T-helper 1 cell treated with Interleukin-12 subunit alpha and Interleukin-12 subunit beta and Interleukin-4 antibody, amounts not matched to agents 30 ng/mL and 1 ng/mL, for 36 hours (primary cell): Measurements from ENCODE around the gene COQ6. TPM values are rescaled to one million over a fixed set of nuclear protein-coding genes. Genes with fewer than 3 reads are reported as not detected.
"Not testable (repeated sequence)": the region's sequence is repeated elsewhere in the genome, so short reads cannot be mapped to it uniquely, and the experiment has no call there.

Experiments used
- intact Hi-C: fragments of 100-400 bp; cut with micrococcal nuclease; formaldehyde crosslinking; loops from one replicate; pipeline ENCODE4 v1.15.1; 2024
- total RNA-seq: library from RNA; stranded (reverse); gene quantifications from 2 replicates; pipeline ENCODE4 v1.2.3, GENCODE V29; 2022

The COQ6 gene
- total RNA-seq, 1 donor from 2014 or later, result 17.7 TPM

GRCh38 chr14:73977896-73978295 lies 27.8 kb downstream of the COQ6 start:
- intact Hi-C loops, result no loop called here

GRCh38 chr14:73988065-73988464 lies 38.0 kb downstream of the COQ6 start:
- intact Hi-C loops, result no loop called here

- intact Hi-C loops, result not testable (repeated sequence)
Observed at GRCh38 chr14:73988656-73989055, 38.6 kb downstream of the COQ6 start.

GRCh38 chr14:73991092-73991491 lies 41.0 kb downstream of the COQ6 start:
- intact Hi-C loops, result no loop called here

- intact Hi-C loops, result not testable (repeated sequence)
Observed at GRCh38 chr14:73994926-73995325, 44.8 kb downstream of the COQ6 start.

- intact Hi-C loops, result no loop called here
Observed at GRCh38 chr14:73995977-73996378, 45.9 kb downstream of the COQ6 start.

GRCh38 chr14:73996731-73997107 lies 46.6 kb downstream of the COQ6 start:
- intact Hi-C loops, result no loop called here

- intact Hi-C loops, result no loop called here
Observed at GRCh38 chr14:73997108-73997943, 47.2 kb downstream of the COQ6 start.

GRCh38 chr14:73997944-73998447 lies 47.9 kb downstream of the COQ6 start:
- intact Hi-C loops, result no loop called here

- intact Hi-C loops, result no loop called here
Observed at GRCh38 chr14:73998726-73999125, 48.6 kb downstream of the COQ6 start.

GRCh38 chr14:74005664-74006063 lies 55.6 kb downstream of the COQ6 start:
- intact Hi-C loops, result not testable (repeated sequence)

GRCh38 chr14:74008843-74009499 lies 58.9 kb downstream of the COQ6 start:
- intact Hi-C loops, result no loop called here

Other genes starting within 250 kb of the COQ6 start
- 18.1 and 20.3 TPM in 2 replicates for gene PNMA1, start 235.9 kb upstream of the COQ6 start, total RNA-seq
- 0.61 and 0.71 TPM in 2 replicates for gene PTGR2, start 98.5 kb upstream of the COQ6 start, total RNA-seq
- 53.2 and 58.4 TPM in 2 replicates for gene ZNF410, start 63.4 kb upstream of the COQ6 start, total RNA-seq
- 1.3 and 1.4 TPM in 2 replicates for gene FAM161B, start 208 bp upstream of the COQ6 start, total RNA-seq
- gene ENTPD5, start 69.0 kb downstream of the COQ6 start, total RNA-seq, result 9.1 and 9.7 TPM in 2 replicates
- gene BBOF1, start 69.0 kb downstream of the COQ6 start, total RNA-seq, result 1.0 and 1.1 TPM in 2 replicates
- 10.8 and 11.8 TPM in 2 replicates for gene ALDH6A1, start 134.2 kb downstream of the COQ6 start, total RNA-seq
- gene LIN52, start 134.7 kb downstream of the COQ6 start, total RNA-seq, result 17.2 and 18.1 TPM in 2 replicates